Measurements from ENCODE around the gene CHRNB2. TPM values are rescaled to one million over a fixed set of nuclear protein-coding genes. Genes with fewer than 3 reads are reported as not detected.

Gene CHRNB2
- total RNA-seq, 1 experiment from 2014 or later: 0.21 TPM

GRCh38 chr1:154541231-154541630 lies 26.3 kb upstream of the CHRNB2 start:
- Histone ChIP-seq H3K9me3 (ENCODE audit: control insufficient read depth, insufficient read depth, low read depth, low read length) (no peaks in the 10 kb centered on the region), H3K27ac (ENCODE audit: low read length) (no peak overlapping the region), H3K27me3 (ENCODE audit: control insufficient read depth, insufficient read depth, low read length) (peaks cover 2% of the 10 kb centered on the region; the same call in 1 of the 2 replicates), H3K4me1 (ENCODE audit: control insufficient read depth, insufficient read depth, low read length) (no peaks in the 10 kb centered on the region), H3K4me3 (ENCODE audit: low read depth in 2 of 2, low read length in 2 of 2) (no peak overlapping the region), H3K36me3 (ENCODE audit: control insufficient read depth, insufficient read depth, low read length) (no peaks in the 10 kb centered on the region)
- DNase-seq (ENCODE audit: low read depth, low spot score) (no peak), ATAC-seq (no peak)
- in situ Hi-C loops (cut with HindIII; ENCODE audit: low pct_unique_long_range_greater_than_20kb, low sequenced_read_pairs): no loop called here
- ChIA-PET CTCF (no interaction called here), POLR2A (no interaction called here)
- intact Hi-C loops (cut with micrococcal nuclease; ENCODE audit: unreplicated experiment): no loop called here
- TF ChIP-seq TCF7L2 (IDR thresholded peaks at IDR 0.05; ENCODE audit: low read depth, low read length) (no peak), SIN3A (IDR thresholded peaks at IDR 0.05; ENCODE audit: borderline replicate concordance, insufficient read depth, low read depth, low read length) (no peak), REST (IDR thresholded peaks at IDR 0.05; ENCODE audit: insufficient read depth in 1 of 2, low read depth in 2 of 2, low read length in 1 of 2) (no peak), POLR2AphosphoS5 (IDR thresholded peaks at IDR 0.05; ENCODE audit: low read depth, low read length) (no peak)
- TF ChIP-seq, protein P1, sequence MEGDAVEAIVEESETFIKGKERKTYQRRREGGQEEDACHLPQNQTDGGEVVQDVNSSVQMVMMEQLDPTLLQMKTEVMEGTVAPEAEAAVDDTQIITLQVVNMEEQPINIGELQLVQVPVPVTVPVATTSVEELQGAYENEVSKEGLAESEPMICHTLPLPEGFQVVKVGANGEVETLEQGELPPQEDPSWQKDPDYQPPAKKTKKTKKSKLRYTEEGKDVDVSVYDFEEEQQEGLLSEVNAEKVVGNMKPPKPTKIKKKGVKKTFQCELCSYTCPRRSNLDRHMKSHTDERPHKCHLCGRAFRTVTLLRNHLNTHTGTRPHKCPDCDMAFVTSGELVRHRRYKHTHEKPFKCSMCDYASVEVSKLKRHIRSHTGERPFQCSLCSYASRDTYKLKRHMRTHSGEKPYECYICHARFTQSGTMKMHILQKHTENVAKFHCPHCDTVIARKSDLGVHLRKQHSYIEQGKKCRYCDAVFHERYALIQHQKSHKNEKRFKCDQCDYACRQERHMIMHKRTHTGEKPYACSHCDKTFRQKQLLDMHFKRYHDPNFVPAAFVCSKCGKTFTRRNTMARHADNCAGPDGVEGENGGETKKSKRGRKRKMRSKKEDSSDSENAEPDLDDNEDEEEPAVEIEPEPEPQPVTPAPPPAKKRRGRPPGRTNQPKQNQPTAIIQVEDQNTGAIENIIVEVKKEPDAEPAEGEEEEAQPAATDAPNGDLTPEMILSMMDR (IDR thresholded peaks at IDR 0.05): no peak
- BruUV-seq (replicated peaks): no TSS peak

DNA sequence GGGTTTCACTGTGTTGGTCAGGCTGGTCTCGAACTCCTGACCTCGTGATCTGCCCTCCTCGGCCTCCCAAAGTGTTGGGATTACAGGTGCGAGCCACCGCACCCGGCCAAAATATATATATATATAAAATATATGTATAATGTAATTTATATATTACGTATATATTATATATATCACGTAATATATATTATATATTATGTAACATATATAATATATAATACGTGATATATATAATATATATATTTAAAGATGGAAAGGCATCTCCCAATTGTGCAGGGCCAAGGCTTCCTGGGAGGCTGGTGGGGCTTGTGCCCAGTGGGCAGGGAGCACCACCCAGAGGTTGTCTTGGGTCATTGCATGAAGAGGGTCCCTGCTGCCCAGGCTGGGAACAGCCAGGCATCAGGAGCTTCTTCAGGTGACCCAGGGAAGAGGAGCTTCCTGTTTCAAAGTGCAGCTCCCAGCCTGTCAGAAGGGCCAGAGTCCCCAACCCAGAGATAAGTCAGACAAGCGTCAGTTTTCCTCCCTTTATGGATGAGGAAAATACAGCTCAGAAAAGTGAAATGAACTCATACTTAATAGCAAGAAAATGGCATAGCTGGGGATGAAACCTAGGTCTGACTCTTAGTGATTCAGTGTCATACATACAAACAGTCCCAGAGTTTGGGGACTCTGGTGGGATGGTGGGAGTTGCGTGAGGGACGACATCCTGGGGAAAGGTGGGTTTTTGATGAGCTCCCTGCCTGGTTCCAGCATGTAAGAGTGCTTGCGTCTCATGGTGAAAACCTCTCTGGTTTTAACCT lies 21.1 kb upstream of the CHRNB2 start:
- TF ChIP-seq, protein P1 (IDR thresholded peaks at IDR 0.05): peak; percentile 92
- TF ChIP-seq SIN3A (IDR thresholded peaks at IDR 0.05; ENCODE audit: borderline replicate concordance, insufficient read depth, low read depth, low read length): no peak
- intact Hi-C loops (cut with micrococcal nuclease; ENCODE audit: unreplicated experiment) (loop anchor here (5.0 kb wide), 1 partner anchor 64 kb away; no protein-coding TSS in a partner anchor), in situ Hi-C loops (cut with HindIII; ENCODE audit: low pct_unique_long_range_greater_than_20kb, low sequenced_read_pairs) (no loop called here)
- H3K36me3 ChIP-seq (ENCODE audit: control insufficient read depth, insufficient read depth, low read length): peaks cover 7% of the 10 kb centered on the region
- H3K4me3 ChIP-seq (ENCODE audit: low read depth in 2 of 2, low read length in 2 of 2): no peak overlapping the region
- no peaks in the 10 kb centered on the region for H3K9me3 ChIP-seq (ENCODE audit: control insufficient read depth, insufficient read depth, low read depth, low read length)
- no peaks in the 10 kb centered on the region for H3K27me3 ChIP-seq (ENCODE audit: control insufficient read depth, insufficient read depth, low read length)
- ATAC-seq (peak; percentile 92), DNase-seq (ENCODE audit: low read depth, low spot score) (no peak)
- ChIA-PET CTCF (interaction anchor here (0.6 to 2.1 kb wide), 17 partner anchors 8 to 345 kb away, joined by 3 to 42 read pairs (median 4); partner anchors contain the start of gene ATP8B2), POLR2A (no interaction called here)
- H3K4me1 ChIP-seq (ENCODE audit: control insufficient read depth, insufficient read depth, low read length): peaks cover 17% of the 10 kb centered on the region
- no peak overlapping the region for H3K27ac ChIP-seq (ENCODE audit: low read length)
- BruUV-seq (replicated peaks): no TSS peak

Data from Panc1 (cell line).